Measurements from ENCODE around the gene SEC23B. TPM values are rescaled to one million over a fixed set of nuclear protein-coding genes. Genes with fewer than 3 reads are reported as not detected.

The SEC23B gene
- total RNA-seq = 58.0 TPM

GRCh38 chr20:18507218-18508191 is at the start of gene SEC23B:
TSS of gene SEC23B (plus strand) at chr20:18507940. CDS start at chr20:18510836, 2,896 bp downstream.

DNA sequence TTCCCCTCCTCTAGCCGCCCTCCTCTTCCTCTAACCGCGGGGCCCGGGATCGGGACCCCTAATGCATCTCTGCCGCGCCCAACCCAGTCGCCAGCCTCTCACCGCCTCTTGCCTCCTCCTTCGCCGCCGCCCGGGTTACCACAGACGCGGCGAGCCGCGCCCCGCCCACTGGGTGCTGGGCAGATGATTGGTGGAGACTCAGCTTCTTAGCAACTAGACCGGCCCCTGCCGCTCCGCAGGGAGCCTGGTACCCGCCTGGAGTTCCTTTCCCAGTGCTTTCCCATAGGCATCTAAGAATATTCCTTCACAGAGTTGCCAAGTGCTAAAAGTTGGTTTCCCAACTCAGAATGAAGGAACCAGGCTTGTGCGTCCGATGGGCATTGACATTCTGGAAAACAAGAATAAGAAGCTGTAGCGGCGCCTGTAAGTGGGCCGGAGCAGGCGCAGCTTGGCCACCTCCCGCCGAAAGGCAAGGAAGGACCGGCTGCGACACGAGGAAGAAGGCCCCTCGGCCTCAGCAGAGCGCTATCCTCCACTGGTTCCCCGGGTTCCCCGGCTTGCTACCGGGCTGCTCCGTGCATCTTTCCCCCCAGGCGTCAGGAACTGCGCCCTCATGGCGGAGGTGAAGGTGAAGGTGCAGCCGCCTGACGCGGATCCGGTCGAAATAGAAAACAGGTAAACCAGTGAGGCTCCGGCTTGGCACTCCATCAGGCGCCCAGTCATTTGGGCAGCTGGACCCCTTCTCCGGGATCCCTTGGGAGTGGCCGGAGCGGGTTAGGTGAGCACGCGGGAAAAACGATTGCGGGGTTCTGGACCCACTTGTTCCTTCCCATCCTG is 40.6 kb upstream of the SEC23B start, which contains the start of the genes DZANK1 and POLR3F:
Gene DZANK1, minus strand, starts transcription at position 137 of the 837 bp plus-strand sequence. CDS start 1,672 bp downstream, outside the sequence.
Gene POLR3F, plus strand, starts transcription at position 497 of the 837 bp plus-strand sequence. Its CDS starts 117 bp downstream, at position 614.

DNA sequence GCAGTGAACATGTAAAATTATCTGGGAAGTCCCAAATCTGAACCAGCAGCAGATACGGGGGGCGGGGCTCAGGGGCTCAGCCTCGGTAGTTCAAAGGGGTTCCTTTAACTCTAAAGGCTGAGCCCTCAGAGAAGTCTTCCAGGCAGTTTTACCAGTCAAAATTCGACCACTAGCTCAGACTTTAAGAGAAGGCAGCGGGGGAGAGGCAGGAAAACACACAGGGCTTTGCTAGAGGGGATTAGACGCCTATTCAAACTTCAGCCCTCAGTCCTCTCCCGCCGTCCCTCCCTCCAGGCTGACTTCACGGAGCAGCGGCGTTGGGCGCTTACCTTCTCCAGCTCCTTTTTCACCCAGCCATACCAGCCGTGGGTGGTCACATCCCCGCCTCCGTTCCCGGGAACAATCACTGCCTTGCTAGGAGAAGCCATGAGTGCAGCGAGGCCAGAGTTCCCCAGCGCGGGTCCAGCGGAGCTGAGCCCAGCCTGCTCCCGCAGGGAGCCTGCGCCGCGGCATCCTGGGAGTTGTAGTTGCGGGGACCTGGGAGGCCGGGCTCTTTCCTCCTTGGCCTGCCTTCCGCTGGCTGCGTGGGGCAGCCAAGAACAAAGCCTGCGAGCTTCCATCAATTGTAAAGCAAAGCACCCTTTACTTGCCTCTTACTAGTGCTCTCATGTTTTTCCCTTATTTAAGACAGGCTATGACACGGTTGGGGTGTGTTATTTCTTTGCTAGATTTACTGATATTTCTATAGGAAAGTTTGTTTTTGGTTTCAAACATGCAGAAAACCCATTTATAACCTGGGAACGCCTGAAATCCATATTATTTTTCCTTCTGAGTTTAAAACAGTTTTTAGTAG is 10.8 kb upstream of the SEC23B start, which contains the start of gene RBBP9:
Gene RBBP9, minus strand, starts transcription at position 486 of the 853 bp plus-strand sequence. Its CDS starts 58 bp downstream, at position 428.

GRCh38 chr20:18566892-18567738 is 59.4 kb downstream of the SEC23B start, which contains the start of gene SMIM26:
TSS of gene SMIM26 (plus strand) at chr20:18567432. CDS start at chr20:18567479, 47 bp downstream.

GRCh38 chr20:18587665-18588573 is 80.2 kb downstream of the SEC23B start, which contains the start of gene DTD1:
TSS of gene DTD1 (plus strand) at chr20:18588054. CDS start at chr20:18588073, 19 bp downstream.

Small RNAs within 50 kb of the gene (small RNA-seq; reads per million reads assigned to genes)
- gene MIR3192 (ENCODE audit: low replicate concordance) = not detected
- not detected for gene RN7SL638P (ENCODE audit: low replicate concordance)
- gene RNU6ATAC34P (ENCODE audit: low replicate concordance) = not detected

Other genes with a start within 250 kb of the SEC23B start
- gene ZNF133, start 219.4 kb upstream of the SEC23B start, total RNA-seq = 27.5 TPM
- gene DZANK1, start 40.9 kb upstream of the SEC23B start, total RNA-seq = 5.4 TPM
- gene POLR3F, start 40.5 kb upstream of the SEC23B start, total RNA-seq = 22.1 TPM
- gene RBBP9, start 10.7 kb upstream of the SEC23B start, total RNA-seq = 21.1 TPM
- gene SMIM26, start 59.5 kb downstream of the SEC23B start, total RNA-seq = 155 TPM
- 29.0 TPM for gene DTD1, start 80.1 kb downstream of the SEC23B start, total RNA-seq

Data from metanephros (tissue), 2 donors.